OCI-LY7 (cell line): ENCODE data around the gene C11orf54.

Source experiments
- EZH2phosphoT487 ChIP-seq: fragments of 200-600 bp; sonication (generic); IDR thresholded peaks from 2 replicates; pipeline ENCODE4 v1.6.1; 2018; ENCODE audit warnings: low read depth, borderline replicate concordance, mild to moderate bottlenecking, mixed run types, antibody characterized with exemption, low read length, moderate library complexity, mixed read lengths
- TF ChIP-seq, protein P1 (sequence below): fragments of 200-600 bp; sonication (generic); conservative IDR thresholded peaks from 2 replicates; pipeline ENCODE4 v1.5.1; 2014; ENCODE audit warnings: mild to moderate bottlenecking, antibody characterized with exemption, low read length, moderate library complexity, mixed read lengths

DNA sequence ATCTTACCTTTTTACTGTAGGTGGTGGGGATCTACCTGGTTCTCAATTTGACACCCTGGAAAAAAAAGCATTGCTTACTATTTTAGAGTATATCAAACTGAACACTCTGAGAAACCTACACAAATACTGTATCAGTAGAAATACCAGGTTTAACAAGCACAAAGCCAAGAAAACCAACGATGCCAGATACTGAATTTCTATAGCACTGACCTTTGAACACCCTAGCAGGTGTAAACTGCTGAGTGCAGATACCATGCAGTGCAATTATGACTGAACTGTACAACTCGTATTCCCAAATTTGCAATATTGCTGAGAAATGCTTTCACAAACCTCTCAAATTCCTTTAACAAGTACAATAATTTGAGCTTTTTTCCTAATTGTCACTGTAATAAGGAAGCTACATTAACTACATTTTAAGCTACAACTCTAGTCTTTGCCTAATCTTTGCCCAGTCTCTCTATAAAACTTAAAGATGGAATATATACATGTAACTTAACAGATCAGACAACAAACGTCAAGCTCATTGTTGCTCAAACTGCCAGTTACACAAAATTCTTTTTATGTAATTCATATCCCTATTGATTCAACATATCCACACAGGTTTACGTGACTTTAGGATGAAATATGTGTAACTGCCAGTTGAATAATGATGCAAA lies 9.1 kb upstream of the C11orf54 start:
- TF ChIP-seq, protein P1, sequence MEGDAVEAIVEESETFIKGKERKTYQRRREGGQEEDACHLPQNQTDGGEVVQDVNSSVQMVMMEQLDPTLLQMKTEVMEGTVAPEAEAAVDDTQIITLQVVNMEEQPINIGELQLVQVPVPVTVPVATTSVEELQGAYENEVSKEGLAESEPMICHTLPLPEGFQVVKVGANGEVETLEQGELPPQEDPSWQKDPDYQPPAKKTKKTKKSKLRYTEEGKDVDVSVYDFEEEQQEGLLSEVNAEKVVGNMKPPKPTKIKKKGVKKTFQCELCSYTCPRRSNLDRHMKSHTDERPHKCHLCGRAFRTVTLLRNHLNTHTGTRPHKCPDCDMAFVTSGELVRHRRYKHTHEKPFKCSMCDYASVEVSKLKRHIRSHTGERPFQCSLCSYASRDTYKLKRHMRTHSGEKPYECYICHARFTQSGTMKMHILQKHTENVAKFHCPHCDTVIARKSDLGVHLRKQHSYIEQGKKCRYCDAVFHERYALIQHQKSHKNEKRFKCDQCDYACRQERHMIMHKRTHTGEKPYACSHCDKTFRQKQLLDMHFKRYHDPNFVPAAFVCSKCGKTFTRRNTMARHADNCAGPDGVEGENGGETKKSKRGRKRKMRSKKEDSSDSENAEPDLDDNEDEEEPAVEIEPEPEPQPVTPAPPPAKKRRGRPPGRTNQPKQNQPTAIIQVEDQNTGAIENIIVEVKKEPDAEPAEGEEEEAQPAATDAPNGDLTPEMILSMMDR = no peak
- no peak for TF ChIP-seq EZH2phosphoT487
